HS-5 (cell line): ENCODE data around the gene SNED1.

Source experiments
- DNase-seq: peaks from one replicate; pipeline ENCODE4 v3.0.0-alpha.2; 2012; ENCODE audit warnings: low read depth

The SNED1 gene

DNA sequence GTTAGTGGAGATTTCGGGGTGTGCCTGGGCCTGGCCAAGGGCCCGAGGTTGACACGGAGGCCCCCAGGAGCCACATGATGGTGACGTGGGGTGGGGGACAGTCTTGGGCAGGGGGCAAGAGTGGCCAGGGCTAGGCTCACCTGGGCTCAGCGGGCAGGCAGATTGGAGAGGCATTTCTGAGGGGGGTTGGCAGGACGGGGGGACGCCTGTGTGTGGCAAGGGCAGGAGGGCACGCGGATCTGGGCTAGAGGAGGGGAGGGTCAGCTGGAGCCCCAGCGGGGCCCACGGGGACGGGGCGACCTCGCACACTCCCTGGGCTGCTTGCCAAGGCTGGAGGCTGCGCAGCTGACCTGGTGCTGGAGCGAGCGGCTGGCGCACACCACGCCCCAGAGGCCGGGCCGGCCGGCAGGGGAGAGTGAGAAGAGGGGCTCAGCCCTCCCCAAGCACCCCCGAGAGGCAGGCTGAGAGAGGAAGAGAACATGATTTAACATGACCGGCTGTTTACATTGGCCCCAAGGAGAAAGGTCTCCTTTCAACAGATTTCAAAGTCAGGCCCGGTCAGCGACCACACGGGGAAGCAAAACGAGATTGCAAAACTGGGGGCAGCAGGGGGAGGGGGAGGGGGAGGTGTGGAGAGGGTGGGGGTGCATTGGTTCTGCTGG is 38.0 kb upstream of the SNED1 start:
- DNase-seq, result no peak

DNA sequence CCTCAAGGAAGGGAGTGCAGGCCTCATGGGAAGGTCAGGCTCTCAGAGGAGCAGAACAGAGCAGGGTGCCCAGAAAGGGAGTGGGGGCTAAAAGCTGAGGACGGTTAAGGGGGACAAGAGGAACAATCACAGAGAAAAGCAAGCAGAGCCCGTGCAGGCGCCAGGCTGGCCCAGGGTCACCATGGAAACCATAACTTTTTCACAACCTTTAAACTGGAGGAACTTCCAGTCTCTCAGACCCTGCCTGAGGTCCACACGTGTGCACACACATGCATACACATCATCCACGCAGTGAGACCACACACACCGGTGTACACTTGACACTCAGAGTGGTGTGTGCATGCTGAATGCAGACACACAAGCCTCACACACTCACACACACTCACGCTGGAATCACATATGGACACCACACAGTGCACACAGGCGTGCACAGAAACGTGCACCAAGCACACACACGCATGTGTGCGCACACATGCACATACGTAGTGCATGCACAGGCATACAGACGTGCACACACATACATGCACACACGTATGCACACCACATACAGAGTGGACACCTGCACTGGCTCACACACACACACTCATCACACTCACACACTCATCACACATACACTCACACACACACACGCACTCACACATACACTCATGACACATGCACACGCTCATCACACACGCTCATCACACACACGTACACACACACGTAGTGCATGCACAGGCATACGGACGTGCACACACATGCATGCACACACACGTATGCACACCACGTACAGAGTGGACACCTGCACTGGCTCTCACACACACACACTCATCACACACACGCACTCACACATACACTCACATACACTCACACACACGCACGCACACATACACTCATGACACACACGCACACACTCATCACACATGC is 37.2 kb upstream of the SNED1 start:
- no peak for DNase-seq

DNA sequence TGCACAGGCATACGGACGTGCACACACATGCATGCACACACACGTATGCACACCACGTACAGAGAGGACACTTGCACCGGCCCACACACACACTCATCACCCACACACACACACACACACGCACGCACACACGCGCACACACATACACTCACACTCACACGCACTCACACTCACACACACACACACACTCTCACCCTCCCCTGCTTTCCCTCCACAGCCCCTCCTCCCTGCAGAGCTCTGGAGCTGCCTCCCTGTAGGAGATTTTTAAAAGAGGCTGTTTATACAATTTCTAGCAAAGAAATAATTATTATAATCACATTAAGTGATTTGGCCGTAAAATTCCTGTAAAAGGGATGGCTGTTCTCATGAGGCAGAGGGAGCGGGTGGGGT is 36.5 kb upstream of the SNED1 start:
- no peak for DNase-seq

- DNase-seq, result no peak
Observed at GRCh38 chr2:240962300-240963064, 35.9 kb upstream of the SNED1 start.

- DNase-seq, result no peak
Observed at GRCh38 chr2:240963065-240963867, 35.2 kb upstream of the SNED1 start.

DNA sequence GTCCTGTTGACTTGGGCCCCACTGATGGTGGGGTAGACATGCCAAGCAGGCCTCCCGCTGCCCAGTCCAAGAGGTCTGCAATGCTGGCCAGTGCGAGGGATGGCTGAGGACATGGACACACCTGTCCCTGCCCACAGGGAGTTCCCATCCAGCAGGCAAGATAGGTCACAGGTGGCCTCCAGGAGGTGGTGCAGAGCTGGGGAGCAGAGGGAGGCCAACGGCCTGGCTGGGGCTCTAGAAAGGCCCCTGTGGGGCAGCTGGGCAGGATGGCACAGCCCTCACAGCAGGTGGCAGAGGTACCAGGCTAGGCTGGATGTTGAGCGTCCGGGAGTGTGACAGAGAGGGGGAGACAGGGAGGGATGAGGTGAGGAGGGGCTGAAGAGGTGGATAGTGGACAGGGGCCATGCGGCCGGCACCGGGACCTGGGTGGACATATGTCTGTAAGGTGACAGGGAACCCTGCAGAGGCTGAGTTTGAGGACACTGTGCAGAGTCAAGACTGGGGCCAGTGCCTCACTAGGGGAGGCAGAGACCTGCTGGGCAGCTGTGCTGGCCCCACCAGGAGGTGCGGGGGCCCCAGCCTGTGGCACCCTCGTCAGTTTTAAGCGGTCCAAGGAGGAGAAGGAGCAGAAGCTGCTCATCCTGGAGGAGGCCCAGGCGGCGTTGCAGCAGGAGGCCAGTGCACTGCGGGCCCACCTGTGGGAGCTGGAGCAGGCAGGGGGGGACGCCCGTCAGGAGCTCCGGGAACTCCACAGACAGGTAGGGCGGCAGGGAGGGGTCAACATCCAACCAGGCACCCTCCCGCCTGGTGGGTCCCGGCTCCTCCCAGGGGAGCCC is 34.3 kb upstream of the SNED1 start:
- no peak for DNase-seq

- no peak for DNase-seq
Observed at GRCh38 chr2:240964704-240965295, 33.6 kb upstream of the SNED1 start.

GRCh38 chr2:240965296-240965904 is 33.0 kb upstream of the SNED1 start:
- no peak for DNase-seq

- no peak for DNase-seq
Observed at GRCh38 chr2:240965905-240966456, 32.4 kb upstream of the SNED1 start.

GRCh38 chr2:240966457-240966905 is 31.9 kb upstream of the SNED1 start:
- no peak for DNase-seq

DNA sequence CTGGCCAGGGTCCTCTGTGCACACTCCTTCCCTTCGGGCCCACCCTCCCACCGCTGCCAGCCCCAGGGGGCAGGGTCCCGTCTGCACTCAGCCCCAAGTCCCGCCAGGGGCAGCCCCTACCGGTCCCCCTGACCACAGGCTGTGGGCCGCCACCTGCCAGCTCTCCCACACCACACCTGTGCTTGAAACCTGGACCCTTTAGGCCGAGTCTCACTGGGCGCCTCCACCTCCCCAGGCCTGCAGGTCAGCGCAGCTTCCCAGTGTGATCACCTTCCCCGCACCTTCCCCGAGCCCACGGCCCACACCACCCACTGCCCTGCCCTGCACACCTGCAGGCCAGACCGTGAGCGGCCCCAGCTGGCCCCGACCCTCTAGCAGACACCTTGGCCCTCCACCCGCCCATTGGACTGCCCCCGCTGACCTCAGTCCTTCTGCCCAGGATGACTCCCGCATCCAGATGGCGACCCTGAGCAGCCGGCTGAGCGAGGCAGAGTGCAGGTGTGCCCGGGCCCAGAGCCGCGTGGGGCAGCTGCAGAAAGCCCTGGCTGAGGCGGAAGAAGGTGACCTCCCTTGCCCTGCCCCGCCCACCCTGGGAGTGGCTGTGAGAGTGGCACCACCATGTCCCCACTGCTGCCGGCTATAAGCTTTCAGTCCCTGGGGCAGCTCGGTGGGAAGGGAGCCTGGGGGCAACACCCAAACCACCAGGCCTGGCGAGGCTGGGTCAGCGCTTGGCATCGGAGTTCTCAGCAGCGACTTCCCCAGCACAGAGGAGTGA is 31.3 kb upstream of the SNED1 start:
- no peak for DNase-seq

GRCh38 chr2:240967681-240968621 is 30.5 kb upstream of the SNED1 start:
- DNase-seq, result no peak

DNA sequence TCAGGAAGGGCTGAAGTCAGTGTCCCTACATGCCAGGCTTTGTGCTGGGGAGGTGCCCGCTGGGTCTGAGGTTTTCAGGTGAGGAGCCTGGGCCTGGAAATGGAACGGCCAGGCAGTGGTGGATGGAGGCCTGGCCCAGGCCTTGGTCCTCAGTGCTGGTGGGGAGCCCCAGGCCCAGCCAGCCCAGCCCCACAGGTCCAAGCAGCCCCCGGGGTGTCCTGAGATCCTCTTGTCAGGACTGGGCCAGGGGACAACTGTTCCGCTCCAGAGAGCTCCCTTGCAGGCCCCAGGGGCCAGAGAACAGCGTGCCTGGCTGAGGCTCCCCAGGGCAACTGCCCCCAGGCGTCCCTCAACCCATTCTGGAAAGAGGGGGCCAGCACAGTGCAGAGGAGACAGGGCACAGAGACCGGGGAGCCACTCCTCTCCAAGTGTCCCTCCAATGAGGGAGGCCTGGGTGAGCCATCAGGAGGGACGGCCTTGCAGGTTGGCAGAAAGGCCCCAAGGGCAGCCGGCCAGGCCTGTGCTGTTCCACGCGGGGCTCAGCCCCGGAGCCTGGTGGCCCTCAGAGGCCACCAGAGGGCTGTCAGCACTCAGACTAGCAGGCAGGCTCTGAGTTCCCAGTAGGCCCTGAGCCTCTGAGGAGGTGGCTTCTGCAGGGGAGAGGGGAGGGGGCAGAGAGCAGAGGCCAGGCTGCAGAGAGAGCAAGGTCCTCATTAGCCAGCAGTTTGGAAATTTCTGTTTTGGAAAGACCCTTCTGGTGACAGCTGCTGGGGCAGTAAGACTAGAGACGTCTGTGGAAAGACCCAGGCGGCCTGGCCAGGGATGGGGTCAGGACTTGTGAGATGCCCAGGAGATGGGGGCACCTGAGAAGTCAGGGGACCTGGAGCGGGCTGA is 29.4 kb upstream of the SNED1 start:
- DNase-seq, result no peak

- DNase-seq, result no peak
Observed at GRCh38 chr2:240970104-240970503, 28.3 kb upstream of the SNED1 start.

GRCh38 chr2:240970816-240971215 is 27.6 kb upstream of the SNED1 start:
- DNase-seq, result no peak

- DNase-seq, result no peak
Observed at GRCh38 chr2:240972201-240972600, 26.2 kb upstream of the SNED1 start.
